Tibial artery (tissue), 4 donors: ENCODE measurements around the gene DMRTA1.
"Not testable (repeated sequence)": the region's sequence is repeated elsewhere in the genome, so short reads cannot be mapped to it uniquely, and the experiment has no call there.

Source experiments
- DNase-seq, 2 donors: peaks; one replicate each; pipeline ENCODE4 v3.0.0-alpha.2; 2019
- H3K27ac ChIP-seq, 2 donors: fragments of 200-600 bp; sonication (generic) in 1 of 2; 1 replicate in 1 of 2; 2 replicates in 1 of 2; pipeline ENCODE4 v1.5.1; 2018 to 2019; ENCODE audit warnings: mild to moderate bottlenecking in 1 of 2
- H3K27me3 ChIP-seq, 2 donors: fragments of 200-600 bp; sonication (generic) in 1 of 2; one replicate each; pipeline versions ENCODE4 v1.5.1 to v1.6.0; 2016 to 2019
- H3K36me3 ChIP-seq, 3 donors: fragments of 200-600 bp; sonication (generic) in 2 of 3; one replicate each; pipeline ENCODE4 v1.5.1; 2016 to 2019; ENCODE audit warnings: mild to moderate bottlenecking in 2 of 3
- H3K4me1 ChIP-seq, 4 donors: fragments of 200-600 bp; sonication (generic) in 2 of 4; 1 replicate in 3 of 4; 2 replicates in 1 of 4; pipeline ENCODE4 v1.5.1; 2016 to 2019
- H3K4me3 ChIP-seq, 2 donors: fragments of 200-600 bp; sonication (generic) in 1 of 2; 1 replicate in 1 of 2; 2 replicates in 1 of 2; pipeline ENCODE4 v1.5.1; 2018 to 2019; ENCODE audit warnings: mild to moderate bottlenecking in 2 of 2
- H3K9me3 ChIP-seq, 3 donors: fragments of 200-600 bp; sonication (generic) in 1 of 3; one replicate each; pipeline ENCODE4 v1.5.1; 2016 to 2019
- intact Hi-C: fragments of 100-400 bp; cut with DNase I; formaldehyde crosslinking; loops from one replicate; pipeline ENCODE4 v1.15.0; 2023; ENCODE audit warnings: low total_unique reads
- TF ChIP-seq, protein P1 (sequence below), 2 experiments: fragments of 200-600 bp in 1 of 2; fragments of 450-650 bp in 1 of 2; IDR thresholded peaks; one replicate each; pipeline ENCODE4 v1.5.1; 2017 to 2019; ENCODE audit warnings: antibody characterized with exemption in 2 of 2, mild to moderate bottlenecking in 1 of 2, moderate library complexity in 1 of 2

Gene DMRTA1

DNA sequence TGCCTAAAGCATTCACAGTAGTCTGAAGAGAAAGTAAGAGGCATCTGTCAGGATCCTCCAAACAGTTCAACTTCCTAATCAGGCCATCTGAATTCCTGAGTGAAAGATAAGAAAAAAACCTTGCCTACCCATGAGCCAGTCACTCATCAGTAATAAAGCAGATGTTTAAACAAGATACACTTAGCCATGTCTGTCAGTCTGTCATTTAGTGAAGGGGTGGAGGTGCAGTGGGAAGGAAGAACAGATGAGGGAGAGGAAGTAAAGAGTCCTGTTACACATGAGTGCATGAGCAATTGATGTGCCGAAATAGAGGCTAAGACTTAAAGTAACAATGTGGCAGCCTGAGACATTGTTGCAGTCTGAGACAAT lies 29.9 kb upstream of the DMRTA1 start:
- intact Hi-C loops: no loop called here
- H3K36me3 ChIP-seq: no peaks in the 10 kb centered on the region
- no peak overlapping the region for H3K4me3 ChIP-seq
- DNase-seq: no peak
- no peaks in the 10 kb centered on the region for H3K27me3 ChIP-seq
- no peaks in the 10 kb centered on the region for H3K9me3 ChIP-seq
- TF ChIP-seq, protein P1, sequence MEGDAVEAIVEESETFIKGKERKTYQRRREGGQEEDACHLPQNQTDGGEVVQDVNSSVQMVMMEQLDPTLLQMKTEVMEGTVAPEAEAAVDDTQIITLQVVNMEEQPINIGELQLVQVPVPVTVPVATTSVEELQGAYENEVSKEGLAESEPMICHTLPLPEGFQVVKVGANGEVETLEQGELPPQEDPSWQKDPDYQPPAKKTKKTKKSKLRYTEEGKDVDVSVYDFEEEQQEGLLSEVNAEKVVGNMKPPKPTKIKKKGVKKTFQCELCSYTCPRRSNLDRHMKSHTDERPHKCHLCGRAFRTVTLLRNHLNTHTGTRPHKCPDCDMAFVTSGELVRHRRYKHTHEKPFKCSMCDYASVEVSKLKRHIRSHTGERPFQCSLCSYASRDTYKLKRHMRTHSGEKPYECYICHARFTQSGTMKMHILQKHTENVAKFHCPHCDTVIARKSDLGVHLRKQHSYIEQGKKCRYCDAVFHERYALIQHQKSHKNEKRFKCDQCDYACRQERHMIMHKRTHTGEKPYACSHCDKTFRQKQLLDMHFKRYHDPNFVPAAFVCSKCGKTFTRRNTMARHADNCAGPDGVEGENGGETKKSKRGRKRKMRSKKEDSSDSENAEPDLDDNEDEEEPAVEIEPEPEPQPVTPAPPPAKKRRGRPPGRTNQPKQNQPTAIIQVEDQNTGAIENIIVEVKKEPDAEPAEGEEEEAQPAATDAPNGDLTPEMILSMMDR (IDR thresholded peaks at IDR 0.05): no peak
- H3K4me1 ChIP-seq: no peaks in the 10 kb centered on the region
- H3K27ac ChIP-seq: no peak overlapping the region

DNA sequence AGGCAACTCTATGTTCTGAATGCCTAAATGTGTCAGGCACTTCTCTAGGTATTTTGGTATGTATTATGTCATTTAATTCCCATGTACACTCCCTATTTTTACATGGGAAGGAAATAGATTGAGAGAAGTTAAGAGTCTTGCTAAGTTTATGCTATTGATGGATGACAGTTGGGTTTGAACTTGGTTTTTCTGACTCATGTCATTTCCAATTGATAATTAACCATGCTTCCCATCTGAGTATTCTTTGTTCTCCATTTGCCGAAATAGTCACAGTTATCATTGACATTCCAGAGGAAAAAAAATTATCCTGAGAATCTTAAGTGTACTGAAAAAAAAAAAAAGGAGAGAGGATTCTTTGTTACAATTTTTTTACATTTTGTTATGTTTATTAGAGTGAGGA lies 23.1 kb upstream of the DMRTA1 start:
- Histone ChIP-seq H3K36me3 (no peaks in the 10 kb centered on the region), H3K9me3 (no peaks in the 10 kb centered on the region), H3K27me3 (no peaks in the 10 kb centered on the region), H3K4me3 (no peak overlapping the region), H3K27ac (no peak overlapping the region), H3K4me1 (no peaks in the 10 kb centered on the region)
- intact Hi-C loops: no loop called here
- DNase-seq: no peak
- TF ChIP-seq, protein P1 (IDR thresholded peaks at IDR 0.05): no peak

DNA sequence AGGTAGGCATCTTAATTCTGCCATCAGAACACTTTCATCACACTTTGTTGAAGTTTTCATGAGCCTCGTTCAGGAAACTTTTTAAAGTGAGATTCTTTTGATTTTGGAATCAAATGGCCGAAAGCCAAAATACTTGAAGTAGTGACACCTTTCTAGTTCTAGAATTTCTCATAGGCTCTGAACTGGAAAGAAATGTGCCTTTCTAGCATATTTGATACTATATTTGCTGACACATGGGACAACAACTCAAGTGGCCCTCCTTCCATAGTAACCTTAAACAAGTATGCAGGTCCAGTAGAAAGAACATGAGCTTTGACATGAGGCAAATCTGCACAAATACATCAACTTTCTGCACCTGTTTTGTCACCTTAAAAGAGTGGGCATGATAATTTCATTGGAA lies 22.0 kb upstream of the DMRTA1 start:
- intact Hi-C loops: no loop called here
- DNase-seq: no peak
- H3K36me3 ChIP-seq: no peaks in the 10 kb centered on the region
- no peaks in the 10 kb centered on the region for H3K27me3 ChIP-seq
- no peak overlapping the region for H3K27ac ChIP-seq
- no peaks in the 10 kb centered on the region for H3K9me3 ChIP-seq
- TF ChIP-seq, protein P1 (IDR thresholded peaks at IDR 0.05): no peak
- H3K4me1 ChIP-seq: no peaks in the 10 kb centered on the region
- no peak overlapping the region for H3K4me3 ChIP-seq

DNA sequence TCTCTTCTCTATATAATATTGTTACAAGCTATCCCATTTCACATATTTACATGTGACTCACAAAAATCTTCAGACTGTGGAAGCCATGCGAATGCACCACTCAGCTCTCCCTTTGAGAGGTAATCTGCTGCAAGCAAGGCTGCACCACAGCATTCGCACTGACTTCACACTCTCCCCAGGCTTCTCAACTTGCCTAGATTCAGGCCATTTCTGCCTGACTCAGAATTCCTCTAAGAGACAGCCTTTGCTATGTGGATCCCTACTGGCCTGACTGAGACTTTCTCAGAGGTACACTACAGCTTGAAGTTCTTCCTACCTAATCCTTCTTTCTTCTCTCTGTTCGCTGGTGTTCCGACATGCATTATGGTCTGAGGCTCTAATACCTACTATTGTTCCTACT lies 21.1 kb upstream of the DMRTA1 start:
- DNase-seq: no peak
- Histone ChIP-seq H3K27me3 (no peaks in the 10 kb centered on the region), H3K9me3 (no peaks in the 10 kb centered on the region), H3K4me3 (no peak overlapping the region), H3K4me1 (no peaks in the 10 kb centered on the region), H3K27ac (no peak overlapping the region), H3K36me3 (no peaks in the 10 kb centered on the region)
- TF ChIP-seq, protein P1 (IDR thresholded peaks at IDR 0.05): no peak
- intact Hi-C loops: no loop called here

DNA sequence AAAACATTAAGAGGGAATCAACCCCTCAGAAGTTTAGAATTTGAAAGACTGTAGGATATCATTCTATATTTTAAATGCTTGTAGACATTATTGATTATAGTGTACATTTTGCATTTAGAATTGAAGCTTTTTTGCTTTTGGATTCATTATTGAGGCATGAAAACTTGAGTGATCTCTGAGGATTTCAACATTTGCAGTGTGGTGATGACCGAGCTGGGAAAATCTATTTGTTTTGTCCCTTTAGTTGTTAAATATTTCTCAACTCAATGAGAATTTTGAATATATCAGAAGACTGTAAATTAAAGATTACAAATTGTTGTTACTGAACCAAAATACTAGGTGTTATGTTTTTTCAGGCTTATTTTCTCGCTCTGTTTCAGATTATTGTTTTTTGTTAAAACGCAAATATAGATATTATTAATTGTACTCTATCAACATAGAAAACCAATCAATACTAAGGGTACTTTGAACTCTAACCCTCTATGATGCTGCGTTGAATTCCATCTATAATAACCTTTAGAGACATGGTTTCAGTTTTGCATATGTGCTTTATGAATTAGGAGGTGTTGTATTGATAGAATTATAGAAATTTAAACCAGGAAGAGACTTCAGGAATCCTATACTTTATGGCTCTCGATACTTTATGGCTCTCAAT lies 19.3 kb upstream of the DMRTA1 start:
- no peak for DNase-seq
- Histone ChIP-seq H3K4me3 (no peak overlapping the region), H3K36me3 (no peaks in the 10 kb centered on the region), H3K4me1 (no peaks in the 10 kb centered on the region), H3K9me3 (no peaks in the 10 kb centered on the region), H3K27me3 (no peaks in the 10 kb centered on the region), H3K27ac (no peak overlapping the region)
- intact Hi-C loops: no loop called here
- TF ChIP-seq, protein P1 (IDR thresholded peaks at IDR 0.05): no peak

DNA sequence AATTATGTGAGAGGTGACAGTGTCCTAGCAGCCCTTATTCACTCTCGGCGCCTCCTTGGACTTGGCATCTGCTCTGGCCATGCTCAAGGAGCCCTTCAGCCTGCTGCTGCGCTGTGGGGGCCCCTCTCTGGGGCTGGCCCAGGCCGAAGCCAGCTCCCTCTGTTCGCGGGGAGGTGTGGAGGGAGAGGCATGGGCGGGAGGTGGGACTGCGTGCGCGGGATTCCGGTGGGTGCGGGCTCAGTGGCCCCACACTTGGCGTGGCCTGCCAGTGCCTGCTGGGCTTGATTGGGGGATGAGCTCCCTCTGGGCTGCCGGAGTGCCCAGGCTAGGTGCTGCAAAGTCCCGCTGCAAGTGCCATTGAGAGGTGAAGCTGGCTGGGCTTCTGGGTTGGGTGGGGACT lies 12.9 kb upstream of the DMRTA1 start:
- intact Hi-C loops: no loop called here
- no peak for DNase-seq
- Histone ChIP-seq H3K9me3 (no peaks in the 10 kb centered on the region), H3K27me3 (no peaks in the 10 kb centered on the region), H3K4me1 (no peaks in the 10 kb centered on the region), H3K36me3 (no peaks in the 10 kb centered on the region), H3K27ac (no peak overlapping the region), H3K4me3 (no peak overlapping the region)
- TF ChIP-seq, protein P1 (IDR thresholded peaks at IDR 0.05): no peak

DNA sequence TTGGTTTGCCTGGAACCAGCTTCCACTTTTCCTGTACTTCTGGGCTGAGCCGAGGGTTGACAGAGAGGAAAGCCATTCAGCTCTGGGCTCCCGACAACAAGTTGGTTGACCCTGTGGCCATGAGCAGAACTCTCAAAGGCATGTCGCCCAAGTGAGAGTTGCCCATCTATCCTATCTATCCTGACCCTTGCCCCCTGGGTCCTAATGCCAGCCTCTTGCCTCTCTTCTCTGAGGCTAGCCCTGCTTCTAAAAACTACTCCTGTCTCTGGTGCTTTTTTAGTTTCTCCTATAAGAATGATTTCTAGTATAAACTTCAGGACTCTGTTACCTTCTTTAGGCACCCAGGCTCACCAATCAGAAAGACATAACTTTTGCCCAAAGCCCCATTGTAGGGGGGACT lies 11.4 kb upstream of the DMRTA1 start:
- H3K36me3 ChIP-seq, H3K27ac ChIP-seq, H3K4me1 ChIP-seq, H3K4me3 ChIP-seq, intact Hi-C loops, H3K27me3 ChIP-seq, H3K9me3 ChIP-seq, DNase-seq: not testable (repeated sequence)

DNA sequence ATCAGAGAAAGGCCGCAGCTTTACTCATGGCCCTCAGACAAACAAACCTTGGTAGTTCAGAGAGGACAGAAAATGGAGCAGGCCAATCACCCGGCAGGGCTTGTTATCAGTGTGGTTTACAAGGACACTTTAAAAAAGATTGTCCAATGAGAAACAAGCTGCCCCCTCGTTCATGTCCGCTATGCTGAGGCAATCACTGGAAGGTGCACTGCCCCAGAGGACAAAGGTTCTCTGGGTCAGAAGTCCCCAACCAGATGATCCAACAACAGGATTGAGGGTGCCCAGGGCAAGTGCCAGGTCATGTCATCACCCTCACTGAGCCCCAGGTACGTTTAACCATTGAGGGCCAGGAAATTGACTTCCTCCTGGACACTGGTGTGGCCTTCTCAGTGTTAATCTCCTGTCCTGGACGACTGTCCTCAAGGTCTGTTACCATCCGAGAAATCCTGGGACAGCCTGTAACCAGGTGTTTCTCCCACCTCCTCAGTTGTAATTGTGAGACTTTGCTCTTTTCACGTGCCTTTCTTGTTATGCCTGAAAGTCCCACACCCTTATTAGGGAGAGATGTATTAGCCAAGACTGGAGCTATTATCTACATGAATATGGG lies 9.1 kb upstream of the DMRTA1 start:
- H3K27me3 ChIP-seq, H3K4me3 ChIP-seq: not testable (repeated sequence)

More for the DNA sequence above, 9.1 kb upstream of the DMRTA1 start:
- H3K36me3 ChIP-seq, intact Hi-C loops, H3K27ac ChIP-seq, H3K4me1 ChIP-seq, DNase-seq, H3K9me3 ChIP-seq: not testable (repeated sequence)
